Measurements from ENCODE around the gene DEFB123. TPM values are rescaled to one million over a fixed set of nuclear protein-coding genes. Genes with fewer than 3 reads are reported as not detected.
"Not testable (repeated sequence)": the region's sequence is repeated elsewhere in the genome, so short reads cannot be mapped to it uniquely, and the experiment has no call there.

DEFB123 gene
- total and polyA plus RNA-seq, 8 donors = not detected

- ATAC-seq (no peak), FAIRE-seq (no peak), DNase-seq (no peak)
- Histone ChIP-seq H3K27me3 (no peaks in the 10 kb centered on the region), H3K4me3 (no peak overlapping the region), H3K4me1 (no peaks in the 10 kb centered on the region), H3K9me3 (no peaks in the 10 kb centered on the region), H3K27ac (no peak overlapping the region), H3K36me3 (no peaks in the 10 kb centered on the region)
- WGBS, 2 donors = 25 to 27% methylated on average over 1 of the region's 1 CpG
- TF ChIP-seq CTCF (IDR thresholded peaks at IDR 0.05) = no peak
- intact Hi-C loops (cut with DNase I) = no loop called here
Observed at GRCh38 chr20:31410011-31410410, 30.4 kb upstream of the DEFB123 start.

- intact Hi-C loops (cut with DNase I) = no loop called here
- 43 to 53% methylated on average over 6 of the region's 6 CpGs for WGBS, 2 donors
- no peak for FAIRE-seq
Observed at GRCh38 chr20:31414381-31414780, 26.1 kb upstream of the DEFB123 start.

GRCh38 chr20:31415653-31416052 lies 24.8 kb upstream of the DEFB123 start:
- H3K27ac ChIP-seq = no peak overlapping the region
- H3K9me3 ChIP-seq = no peaks in the 10 kb centered on the region
- DNase-seq (no peak), FAIRE-seq (no peak), ATAC-seq (no peak)
- H3K36me3 ChIP-seq = no peaks in the 10 kb centered on the region
- H3K4me1 ChIP-seq = no peaks in the 10 kb centered on the region
- no peak overlapping the region for H3K4me3 ChIP-seq
- no peaks in the 10 kb centered on the region for H3K27me3 ChIP-seq
- WGBS, 2 donors = 78 to 84% methylated on average over 2 of the region's 2 CpGs
- intact Hi-C loops (cut with DNase I) = no loop called here
- no peak for TF ChIP-seq CTCF (IDR thresholded peaks at IDR 0.05)

More at GRCh38 chr20:31414381-31414780, 26.1 kb upstream of the DEFB123 start:
- TF ChIP-seq CTCF (IDR thresholded peaks at IDR 0.05) = no peak
- no peaks in the 10 kb centered on the region for H3K27me3 ChIP-seq
- no peak for DNase-seq
- no peak overlapping the region for H3K27ac ChIP-seq
- H3K4me3 ChIP-seq = no peak overlapping the region
- no peaks in the 10 kb centered on the region for H3K36me3 ChIP-seq
- ATAC-seq = no peak
- no peaks in the 10 kb centered on the region for H3K9me3 ChIP-seq
- H3K4me1 ChIP-seq = no peaks in the 10 kb centered on the region

- Histone ChIP-seq H3K4me1 (no peaks in the 10 kb centered on the region), H3K27me3 (peaks cover 0 to 6% (median 0%) of the 10 kb centered on the region in 4 donors), H3K27ac (no peak overlapping the region), H3K36me3 (no peaks in the 10 kb centered on the region), H3K9me3 (no peaks in the 10 kb centered on the region), H3K4me3 (no peak overlapping the region)
- no peak for FAIRE-seq
- 66 to 68% methylated on average over 7 of the region's 7 CpGs for WGBS, 2 donors
- no peak for TF ChIP-seq CTCF (IDR thresholded peaks at IDR 0.05)
- no peak for ATAC-seq
- DNase-seq = no peak
- intact Hi-C loops (cut with DNase I) = no loop called here
Observed at GRCh38 chr20:31418307-31418706, 22.1 kb upstream of the DEFB123 start.

GRCh38 chr20:31425797-31426196 lies 14.6 kb upstream of the DEFB123 start:
- no peak for DNase-seq
- intact Hi-C loops (cut with DNase I) = no loop called here
- no peak for FAIRE-seq
- H3K27ac ChIP-seq = no peak overlapping the region
- no peaks in the 10 kb centered on the region for H3K4me1 ChIP-seq
- H3K36me3 ChIP-seq = no peaks in the 10 kb centered on the region
- no peak overlapping the region for H3K4me3 ChIP-seq
- H3K9me3 ChIP-seq = no peaks in the 10 kb centered on the region
- TF ChIP-seq CTCF (IDR thresholded peaks at IDR 0.05) = no peak
- ATAC-seq = no peak
- peaks cover 0 to 6% (median 1%) of the 10 kb centered on the region in 4 donors for H3K27me3 ChIP-seq

GRCh38 chr20:31426891-31427551 lies 13.4 kb upstream of the DEFB123 start:
- DNase-seq; H3K4me1 ChIP-seq; H3K9me3 ChIP-seq; H3K4me3 ChIP-seq; H3K36me3 ChIP-seq; ATAC-seq; FAIRE-seq; H3K27me3 ChIP-seq; intact Hi-C loops (cut with DNase I); H3K27ac ChIP-seq: not testable (repeated sequence)
- WGBS, 2 donors = 83 to 95% methylated on average over 9 to 41 of the region's 48 CpGs

- intact Hi-C loops (cut with DNase I); H3K4me3 ChIP-seq; H3K4me1 ChIP-seq; H3K36me3 ChIP-seq; H3K9me3 ChIP-seq; FAIRE-seq; H3K27ac ChIP-seq; DNase-seq; ATAC-seq; H3K27me3 ChIP-seq: not testable (repeated sequence)
- 91 to 97% methylated on average over 20 to 31 of the region's 31 CpGs for WGBS, 2 donors
Observed at GRCh38 chr20:31427576-31427975, 12.9 kb upstream of the DEFB123 start.

Data from pancreas (tissue), 10 donors.